ENCODE results near the gene SETX. TPM values are rescaled to one million over a fixed set of nuclear protein-coding genes. Genes with fewer than 3 reads are reported as not detected.

SETX gene
- total and polyA plus RNA-seq, 2 of the 13 experiments (the other 11 are each of a cell fraction or from before 2014, with no cell fraction given) = 13.2 to 39.0 TPM

GRCh38 chr9:132364068-132364467 is 9.3 kb upstream of the SETX start:
- ChIA-PET CTCF (ENCODE audit: low intra/inter-chr PET ratio, low total read pairs) (no interaction called here), POLR2A (interaction anchor here (1.3 kb wide), 1 partner anchor 9 kb away, joined by 4 read pairs; the partner anchor contains the start of gene SETX)
- no TSS peak for BruUV-seq (replicated peaks)
- in situ Hi-C loops (cut with HindIII; ENCODE audit: extremely low pct_ligation_motif_present, low pct_unique_long_range_greater_than_20kb) = no loop called here
- Histone ChIP-seq H3K79me2 (ENCODE audit: insufficient read depth, low read length) (no peaks in the 10 kb centered on the region), H3K4me1 (ENCODE audit: insufficient read depth, low read length) (no peaks in the 10 kb centered on the region), H3K4me3 (replicated peaks in 1 of 3; ENCODE audit: insufficient read depth in 1 of 3, low read depth in 2 of 3, low read length in 3 of 3) (no peak overlapping the region), H3K27me3 (ENCODE audit: control insufficient read depth in 1 of 2, insufficient read depth in 2 of 2, low read length in 2 of 2) (no peaks in the 10 kb centered on the region), H3K9me3 (ENCODE audit: low read length) (no peaks in the 10 kb centered on the region), H3K27ac (ENCODE audit: extremely low read length, insufficient read depth, low read length) (no peak overlapping the region), H2AFZ (ENCODE audit: low read length) (no peak overlapping the region), H3K9ac (ENCODE audit: insufficient read depth, low read depth, low read length) (no peak overlapping the region), H3K36me3 (replicated peaks in 1 of 2; ENCODE audit: control insufficient read depth in 1 of 2, insufficient read depth in 2 of 2, low read length in 2 of 2) (no peaks in the 10 kb centered on the region), H4K20me1 (ENCODE audit: insufficient read depth, low read length) (no peaks in the 10 kb centered on the region), H3K4me2 (ENCODE audit: low read depth, low read length) (no peak overlapping the region)
- ATAC-seq = no peak
- no peak for DNase-seq (ENCODE audit: low spot score)
- no peak for FAIRE-seq
- intact Hi-C loops (cut with micrococcal nuclease; ENCODE audit: unreplicated experiment) = no loop called here
- WGBS (ENCODE audit: low lambda C conversion rate) = 45% methylated on average over 9 of the region's 9 CpGs
- TF ChIP-seq ESRRA (CRISPR knock-in tag; IDR thresholded peaks at IDR 0.05; ENCODE audit: low read depth) (no peak), PPARG (CRISPR knock-in tag; conservative IDR thresholded peaks at IDR 0.05) (no peak), ZNF619 (CRISPR knock-in tag; IDR thresholded peaks at IDR 0.05) (no peak), RFX5 (IDR thresholded peaks at IDR 0.05; ENCODE audit: low read depth, low read length) (no peak), RFX3 (CRISPR knock-in tag; IDR thresholded peaks at IDR 0.05) (no peak), NR2F2 (IDR thresholded peaks at IDR 0.05; ENCODE audit: borderline replicate concordance, low read depth) (no peak), NFRKB (IDR thresholded peaks at IDR 0.05) (no peak), ZBTB38 (CRISPR knock-in tag; IDR thresholded peaks at IDR 0.05) (no peak)

- CTCF ChIA-PET (ENCODE audit: low intra/inter-chr PET ratio, low total read pairs) = no interaction called here
- ATAC-seq (no peak), FAIRE-seq (no peak), DNase-seq (ENCODE audit: low spot score) (no peak)
- Histone ChIP-seq H3K9ac (ENCODE audit: insufficient read depth, low read depth, low read length) (no peak overlapping the region), H3K4me2 (ENCODE audit: low read depth, low read length) (no peak overlapping the region), H3K36me3 (replicated peaks in 1 of 2; ENCODE audit: control insufficient read depth in 1 of 2, insufficient read depth in 2 of 2, low read length in 2 of 2) (peaks cover 0 to 8% of the 10 kb centered on the region in 2 experiments; a peak in 1 of 5 replicates), H3K9me3 (ENCODE audit: low read length) (no peaks in the 10 kb centered on the region), H2AFZ (ENCODE audit: low read length) (no peak overlapping the region), H3K4me1 (ENCODE audit: insufficient read depth, low read length) (peaks cover 18% of the 10 kb centered on the region), H3K4me3 (replicated peaks in 1 of 3; ENCODE audit: insufficient read depth in 1 of 3, low read depth in 2 of 3, low read length in 3 of 3) (no peak overlapping the region), H3K27me3 (ENCODE audit: control insufficient read depth in 1 of 2, insufficient read depth in 2 of 2, low read length in 2 of 2) (no peaks in the 10 kb centered on the region; a peak in 1 of 5 replicates), H3K79me2 (ENCODE audit: insufficient read depth, low read length) (peaks cover 18% of the 10 kb centered on the region), H4K20me1 (ENCODE audit: insufficient read depth, low read length) (no peaks in the 10 kb centered on the region), H3K27ac (ENCODE audit: extremely low read length, insufficient read depth, low read length) (no peak overlapping the region)
- intact Hi-C loops (cut with micrococcal nuclease; ENCODE audit: unreplicated experiment) (no loop called here), in situ Hi-C loops (cut with HindIII; ENCODE audit: extremely low pct_ligation_motif_present, low pct_unique_long_range_greater_than_20kb) (no loop called here)
- TF ChIP-seq FOXC1 (CRISPR knock-in tag; IDR thresholded peaks at IDR 0.05; ENCODE audit: borderline replicate concordance) (no peak), ZKSCAN5 (CRISPR knock-in tag; IDR thresholded peaks at IDR 0.05) (no peak), SOX6 (IDR thresholded peaks at IDR 0.05) (no peak), SOX6 (CRISPR knock-in tag; IDR thresholded peaks at IDR 0.05) (no peak), ATF5 (CRISPR knock-in tag; IDR thresholded peaks at IDR 0.05; ENCODE audit: low read depth) (no peak), SSRP1 (CRISPR knock-in tag; IDR thresholded peaks at IDR 0.05) (no peak), MZF1 (CRISPR knock-in tag; IDR thresholded peaks at IDR 0.05; ENCODE audit: borderline replicate concordance) (no peak), ZNF280B (CRISPR knock-in tag; IDR thresholded peaks at IDR 0.05; ENCODE audit: borderline replicate concordance) (no peak)
- BruUV-seq (replicated peaks) = no TSS peak
- WGBS (ENCODE audit: low lambda C conversion rate) = 75% methylated on average over 7 of the region's 7 CpGs
- POLR2A ChIA-PET = no interaction called here
Observed at GRCh38 chr9:132357764-132358163, 3.0 kb upstream of the SETX start.
